Kidney (tissue), 14 donors: ENCODE measurements around the gene CRYGS. TPM values are rescaled to one million over a fixed set of nuclear protein-coding genes. Genes with fewer than 3 reads are reported as not detected.
"Not testable (repeated sequence)": the region's sequence is repeated elsewhere in the genome, so short reads cannot be mapped to it uniquely, and the experiment has no call there.

Experiments used
- DNase-seq, 5 donors: peaks; one replicate each; pipeline ENCODE4 v3.0.0-alpha.2; 2013 to 2020
- FAIRE-seq: peaks from 2 replicates; lab custom pipeline; 2012; peaks lifted over from hg19 to GRCh38; lab: Jason Lieb, UNC
- H3K27ac ChIP-seq, 2 donors: one replicate each; pipeline ENCODE4 v1.7.0; 2013; ENCODE audit warnings: low read depth in 2 of 2, low read length in 2 of 2, inconsistent platforms in 1 of 2
- H3K27me3 ChIP-seq: one replicate; pipeline ENCODE4 v1.7.1; 2013; ENCODE audit warnings: low read length, inconsistent platforms; ENCODE audit not compliant: control insufficient read depth, insufficient read depth
- H3K36me3 ChIP-seq, 3 donors: one replicate each; pipeline versions ENCODE4 v1.7.0 to v1.7.1; 2013; ENCODE audit warnings: low read length in 3 of 3, control low read depth in 1 of 3, inconsistent platforms in 1 of 3; ENCODE audit not compliant: insufficient read depth in 3 of 3, control insufficient read depth in 2 of 3
- H3K4me1 ChIP-seq, 3 donors: one replicate each; pipeline versions ENCODE4 v1.7.0 to v1.7.1; 2013; ENCODE audit warnings: low read length in 3 of 3, inconsistent platforms in 1 of 3, low read depth in 1 of 3; ENCODE audit not compliant: control insufficient read depth in 2 of 3, insufficient read depth in 2 of 3
- H3K4me3 ChIP-seq, 3 donors: one replicate each; pipeline versions ENCODE4 v1.7.0 to v1.8.1; 2013; ENCODE audit warnings: low read length in 3 of 3, control low read depth in 1 of 3, inconsistent platforms in 1 of 3
- H3K9ac ChIP-seq, 3 donors: one replicate each; pipeline versions ENCODE4 v1.7.0 to v1.7.1; 2013; ENCODE audit warnings: low read length in 3 of 3, control low read depth in 1 of 3, inconsistent platforms in 1 of 3
- H3K9me3 ChIP-seq, 3 donors: one replicate each; pipeline versions ENCODE4 v1.7.0 to v1.7.1; 2013; ENCODE audit warnings: low read length in 3 of 3, control low read depth in 1 of 3, inconsistent platforms in 1 of 3; ENCODE audit not compliant: control insufficient read depth in 2 of 3, insufficient read depth in 1 of 3
- CTCF ChIP-seq: IDR thresholded peaks from 3 replicates; pipeline ENCODE4 v1.5.1; 2012; ENCODE audit warnings: mild to moderate bottlenecking, moderate library complexity, borderline replicate concordance; ENCODE audit not compliant: insufficient read depth; ENCODE audit errors: extremely low read depth
- intact Hi-C: fragments of 100-400 bp; cut with DNase I; formaldehyde crosslinking; loops from one replicate; pipeline ENCODE4 v1.11.1; 2022
- polyA plus RNA-seq: library from polyadenylated mRNA; stranded (reverse); fragments of 350-450 nt; fragmentation: Illumina TruSeq; extraction: RNeasy Lipid Tissue Mini Kit (QIAGEN cat#74804); gene quantifications from one replicate; pipeline ENCODE4 v1.2.3, GENCODE V29; 2014; ENCODE audit warnings: low read depth, low replicate concordance; ENCODE audit not compliant: insufficient read depth
- total RNA-seq: library from RNA; stranded (reverse); fragmentation: NEBNext Ultra II Directional; extraction: Animal tissue kit (Norgen Biotek cat#: 25700); gene quantifications from one replicate; pipeline ENCODE4 v1.2.1, GENCODE V29; 2021
- donor health status: control.
- donor health status: control.
- donor health status: control.
- donor health status: control.
- donor health status: control.
- donor health status: DM: yes; HTN: yes; CAD: no.
- donor health status: Normal renal cell carcinoma (clear cell type).

Gene CRYGS
- total and polyA plus RNA-seq, 2 donors from 2014 or later, result 2.9 to 3.7 TPM

GRCh38 chr3:186502966-186503712, 41.0 kb downstream of the CRYGS start:
- Histone ChIP-seq H3K4me1 (no peaks in the 10 kb centered on the region), H3K36me3 (no peaks in the 10 kb centered on the region), H3K9ac (no peak overlapping the region), H3K27me3 (no peaks in the 10 kb centered on the region), H3K9me3 (no peaks in the 10 kb centered on the region), H3K4me3 (no peak overlapping the region), H3K27ac (no peak overlapping the region)
- no peak for TF ChIP-seq CTCF
- FAIRE-seq, result no peak
- DNase-seq, result no peak
- intact Hi-C loops, result no loop called here

- Histone ChIP-seq H3K27ac (no peak overlapping the region), H3K9ac (no peak overlapping the region), H3K4me3 (no peak overlapping the region), H3K36me3 (no peaks in the 10 kb centered on the region), H3K27me3 (no peaks in the 10 kb centered on the region), H3K4me1 (no peaks in the 10 kb centered on the region), H3K9me3 (no peaks in the 10 kb centered on the region)
- TF ChIP-seq CTCF, result no peak
- DNase-seq, result peak in 1 of 5 donors; percentile 26
- no peak for FAIRE-seq
- intact Hi-C loops, result no loop called here
Measured at GRCh38 chr3:186502138-186502948, 41.8 kb downstream of the CRYGS start.

GRCh38 chr3:186499949-186500348, 44.2 kb downstream of the CRYGS start:
- intact Hi-C loops, FAIRE-seq, H3K9ac ChIP-seq, H3K9me3 ChIP-seq, H3K4me3 ChIP-seq, DNase-seq, H3K27me3 ChIP-seq, H3K27ac ChIP-seq, H3K36me3 ChIP-seq: not testable (repeated sequence)
- peaks cover 0 to 11% (median 6%) of the 10 kb centered on the region in 3 donors for H3K4me1 ChIP-seq

GRCh38 chr3:186498022-186498421, 46.2 kb downstream of the CRYGS start:
- peaks cover 0 to 11% (median 6%) of the 10 kb centered on the region in 3 donors for H3K4me1 ChIP-seq
- H3K4me3 ChIP-seq, DNase-seq, H3K36me3 ChIP-seq, H3K27ac ChIP-seq, intact Hi-C loops, FAIRE-seq, H3K27me3 ChIP-seq, H3K9me3 ChIP-seq, H3K9ac ChIP-seq: not testable (repeated sequence)
